DMS153 (cell line): Measurements from ENCODE around the gene SHOX.
"Not testable (repeated sequence)": the region's sequence is repeated elsewhere in the genome, so short reads cannot be mapped to it uniquely, and the experiment has no call there.

ENCODE experiments used
- DNase-seq: peaks from one replicate; lab custom pipeline; 2025; lab: John Stamatoyannopoulos, UW

SHOX gene

GRCh38 chrX:637660-638481 lies 7.3 kb downstream of the SHOX start:
- DNase-seq = no peak

DNA sequence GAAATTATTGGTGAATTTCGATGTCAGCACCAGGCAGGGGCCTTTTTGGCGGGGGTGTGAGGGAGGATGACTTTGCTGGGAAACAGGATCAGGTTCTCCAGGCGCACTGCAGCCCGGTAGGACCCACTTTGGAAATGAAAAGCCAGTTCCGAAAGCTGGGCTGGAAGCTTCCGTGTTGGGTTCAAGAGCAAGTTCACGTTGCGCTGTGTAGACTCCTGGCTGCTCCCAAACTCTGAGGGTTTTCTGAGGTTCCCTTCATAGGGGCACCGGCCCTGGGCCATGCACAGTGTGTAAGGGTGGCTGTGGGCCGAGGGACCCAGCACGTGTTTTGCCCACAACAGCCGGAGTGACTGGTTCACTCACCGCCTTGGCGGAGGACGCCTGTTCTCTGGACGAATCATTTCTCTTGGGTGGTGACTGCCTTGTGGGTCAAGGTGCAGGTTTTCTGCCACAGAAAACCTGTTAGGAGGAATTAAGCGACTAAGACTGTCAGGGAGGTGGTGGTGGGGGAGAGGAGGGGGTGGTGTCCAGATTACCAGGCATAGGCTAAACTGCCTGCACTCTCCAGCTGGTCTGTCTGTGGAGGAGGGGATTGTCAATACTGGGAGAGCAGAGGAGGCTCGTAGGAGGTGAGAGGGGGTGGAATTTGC lies 8.0 kb downstream of the SHOX start:
- no peak for DNase-seq

- no peak for DNase-seq
Observed at GRCh38 chrX:639151-639550, 8.6 kb downstream of the SHOX start.

GRCh38 chrX:640641-641040 lies 10.1 kb downstream of the SHOX start:
- DNase-seq = no peak

DNA sequence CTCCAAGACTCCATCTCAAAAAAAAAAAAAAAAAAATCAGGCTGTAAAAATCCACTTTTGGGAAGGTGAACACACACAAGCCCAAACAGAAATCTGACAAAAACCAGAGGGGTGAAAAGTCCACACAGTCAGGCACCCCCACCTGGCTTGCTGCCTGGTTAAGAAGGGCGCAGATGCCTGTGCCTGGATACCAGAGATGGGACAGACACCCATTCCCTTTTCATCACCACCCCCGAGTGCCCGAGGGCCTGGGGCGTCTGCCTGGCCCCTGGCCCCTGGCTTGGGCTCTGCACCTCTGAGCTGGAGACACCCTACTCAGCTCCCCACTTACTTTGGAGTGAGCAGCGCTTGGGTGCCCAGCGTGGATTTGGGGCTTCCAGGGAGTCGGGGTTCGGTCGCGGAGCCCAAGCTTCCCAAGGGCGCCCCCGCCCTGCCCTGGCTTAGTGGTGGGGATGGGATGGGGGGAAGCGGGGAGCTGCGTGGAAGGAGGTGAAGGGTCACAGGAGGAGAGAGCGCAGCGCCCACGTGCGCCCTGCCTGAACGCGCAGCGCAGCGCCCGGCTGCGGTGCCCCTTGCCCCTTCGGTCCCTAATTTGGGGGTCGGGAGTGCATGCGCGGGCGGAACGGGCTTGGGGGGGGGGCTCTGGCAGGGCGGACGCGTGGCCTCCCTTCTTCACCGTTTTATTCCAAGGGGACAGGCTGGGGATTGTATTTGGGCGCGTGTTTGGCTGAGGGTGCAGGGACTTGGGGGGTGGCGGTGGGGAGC lies 11.3 kb downstream of the SHOX start:
- DNase-seq = no peak

GRCh38 chrX:642436-643240 lies 12.0 kb downstream of the SHOX start:
- DNase-seq = no peak

- DNase-seq = no peak
Observed at GRCh38 chrX:643241-643595, 12.6 kb downstream of the SHOX start.

DNA sequence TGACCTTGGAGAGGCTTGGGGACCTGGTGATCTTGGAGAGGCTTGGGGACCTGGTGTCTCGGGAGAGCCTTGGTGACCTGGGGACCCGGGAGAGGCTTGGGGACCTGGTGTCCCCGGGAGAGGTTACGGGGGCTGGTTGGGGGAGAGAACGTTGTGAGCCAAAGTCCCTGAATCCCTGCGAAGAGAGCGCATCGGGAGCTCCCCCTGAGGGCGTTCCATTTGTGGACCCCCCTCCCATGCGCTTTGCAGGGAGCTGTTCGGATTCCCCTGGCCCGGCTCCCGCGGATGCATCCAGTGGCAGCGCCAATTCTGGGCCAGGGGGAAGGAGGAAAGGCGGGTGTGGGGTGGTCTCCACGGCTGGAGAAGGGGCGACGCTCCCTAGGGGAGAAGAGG lies 13.3 kb downstream of the SHOX start:
- no peak for DNase-seq

DNA sequence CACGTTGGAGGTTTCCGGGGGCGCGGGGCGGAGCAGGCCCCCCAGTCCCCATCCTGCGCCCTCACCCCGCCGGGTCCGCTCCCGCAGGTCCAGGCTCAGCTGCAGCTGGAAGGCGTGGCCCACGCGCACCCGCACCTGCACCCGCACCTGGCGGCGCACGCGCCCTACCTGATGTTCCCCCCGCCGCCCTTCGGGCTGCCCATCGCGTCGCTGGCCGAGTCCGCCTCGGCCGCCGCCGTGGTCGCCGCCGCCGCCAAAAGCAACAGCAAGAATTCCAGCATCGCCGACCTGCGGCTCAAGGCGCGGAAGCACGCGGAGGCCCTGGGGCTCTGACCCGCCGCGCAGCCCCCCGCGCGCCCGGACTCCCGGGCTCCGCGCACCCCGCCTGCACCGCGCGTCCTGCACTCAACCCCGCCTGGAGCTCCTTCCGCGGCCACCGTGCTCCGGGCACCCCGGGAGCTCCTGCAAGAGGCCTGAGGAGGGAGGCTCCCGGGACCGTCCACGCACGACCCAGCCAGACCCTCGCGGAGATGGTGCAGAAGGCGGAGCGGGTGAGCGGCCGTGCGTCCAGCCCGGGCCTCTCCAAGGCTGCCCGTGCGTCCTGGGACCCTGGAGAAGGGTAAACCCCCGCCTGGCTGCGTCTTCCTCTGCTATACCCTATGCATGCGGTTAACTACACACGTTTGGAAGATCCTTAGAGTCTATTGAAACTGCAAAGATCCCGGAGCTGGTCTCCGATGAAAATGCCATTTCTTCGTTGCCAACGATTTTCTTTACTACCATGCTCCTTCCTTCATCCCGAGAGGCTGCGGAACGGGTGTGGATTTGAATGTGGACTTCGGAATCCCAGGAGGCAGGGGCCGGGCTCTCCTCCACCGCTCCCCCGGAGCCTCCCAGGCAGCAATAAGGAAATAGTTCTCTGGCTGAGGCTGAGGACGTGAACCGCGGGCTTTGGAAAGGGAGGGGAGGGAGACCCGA lies 14.0 kb downstream of the SHOX start:
- DNase-seq = no peak

DNA sequence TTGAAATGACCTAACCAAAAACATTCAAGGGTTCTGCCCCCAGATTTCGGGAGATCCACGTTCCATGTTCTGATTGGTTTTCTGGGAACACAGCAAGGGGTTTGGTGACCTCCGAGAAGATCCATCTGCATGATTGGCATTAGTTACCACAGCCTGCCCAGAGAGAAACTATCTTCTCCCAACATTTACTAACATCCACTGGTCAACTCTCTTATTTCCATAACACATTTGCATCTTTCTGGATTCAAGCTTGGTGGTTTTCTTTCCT lies 15.6 kb downstream of the SHOX start:
- no peak for DNase-seq

GRCh38 chrX:646796-647195 lies 16.2 kb downstream of the SHOX start:
- no peak for DNase-seq

- DNase-seq = no peak
Observed at GRCh38 chrX:649166-649565, 18.6 kb downstream of the SHOX start.

DNA sequence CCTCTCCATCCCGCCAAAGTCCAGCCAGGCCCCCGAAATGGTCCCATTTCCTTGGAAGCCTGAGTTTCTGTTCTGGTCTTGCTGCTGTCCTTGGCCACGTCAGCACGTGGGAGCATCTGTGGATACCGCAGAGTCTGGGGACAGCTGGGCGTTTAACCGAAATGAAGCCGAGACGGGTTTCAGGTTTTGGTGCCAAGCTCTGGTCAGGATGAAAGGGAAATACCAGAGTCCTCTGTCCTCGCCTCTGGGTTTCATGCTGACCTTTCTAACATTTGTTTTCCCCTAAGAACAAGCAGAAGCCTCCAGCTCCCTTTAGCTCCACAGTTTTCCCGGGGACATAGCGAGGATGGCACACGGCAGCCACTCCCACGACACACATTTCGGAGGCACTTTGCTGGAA lies 19.7 kb downstream of the SHOX start:
- DNase-seq = no peak

GRCh38 chrX:650811-651210 lies 20.2 kb downstream of the SHOX start:
- DNase-seq = no peak

- not testable (repeated sequence) for DNase-seq
Observed at GRCh38 chrX:651922-652321, 21.3 kb downstream of the SHOX start.

GRCh38 chrX:652341-652741 lies 21.8 kb downstream of the SHOX start:
- no peak for DNase-seq

DNA sequence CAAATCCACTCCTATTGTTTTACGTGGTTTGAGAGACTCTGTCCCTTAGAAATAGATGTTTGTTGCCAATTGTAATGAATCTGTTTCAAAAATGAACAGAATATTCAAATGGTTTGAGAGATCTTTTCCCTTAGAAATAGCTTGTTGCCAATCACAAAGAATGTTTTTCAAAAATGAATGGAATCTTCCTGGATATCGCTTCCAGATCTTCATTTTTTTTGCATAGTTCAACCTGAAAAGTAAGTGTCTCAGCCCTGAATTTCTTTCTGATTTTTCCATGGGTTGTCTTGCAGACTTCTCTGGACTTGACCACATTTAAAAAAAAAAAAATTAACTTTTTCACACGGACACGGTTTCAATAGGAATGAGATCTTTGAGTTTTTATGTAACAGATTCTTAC lies 22.7 kb downstream of the SHOX start:
- DNase-seq = no peak

DNA sequence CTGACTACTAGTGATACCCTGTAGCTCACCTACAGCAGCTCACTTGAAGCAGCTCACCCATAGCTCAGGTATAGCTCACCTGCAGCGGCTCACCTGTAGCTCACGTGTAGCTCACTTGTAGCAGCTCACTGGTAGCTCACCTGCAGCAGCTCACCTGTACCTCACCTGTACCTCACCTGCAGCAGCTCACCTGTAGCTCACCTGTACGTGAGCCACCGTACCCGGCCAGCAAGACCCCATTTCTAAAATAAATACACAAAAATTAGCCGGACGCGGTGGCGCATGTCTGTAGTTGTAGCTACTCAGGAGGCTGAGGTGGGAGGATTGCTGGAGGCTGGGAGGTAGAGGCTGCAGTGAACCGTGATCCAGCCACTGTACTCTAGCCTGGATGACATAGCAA lies 30.6 kb downstream of the SHOX start:
- no peak for DNase-seq

DNA sequence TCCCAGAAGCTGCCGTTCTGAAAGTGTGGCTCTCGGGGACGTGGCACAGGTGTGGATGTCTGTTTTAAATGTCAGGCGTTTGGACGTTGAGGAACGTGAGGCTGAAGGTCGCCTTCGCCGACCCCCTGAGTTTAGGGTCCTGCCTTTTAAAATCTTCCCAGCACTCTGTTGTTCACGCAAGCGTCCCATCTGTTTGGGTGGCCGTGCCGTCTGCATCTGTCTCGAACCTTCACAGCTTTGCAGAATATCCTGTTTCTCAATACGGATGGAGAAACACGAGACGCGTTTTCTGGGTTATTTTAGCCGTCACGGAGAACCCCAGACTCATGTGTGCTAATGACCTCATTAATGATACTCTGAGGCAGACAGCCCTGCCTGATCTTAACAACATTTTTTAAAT lies 31.5 kb downstream of the SHOX start:
- no peak for DNase-seq

- DNase-seq = no peak
Observed at GRCh38 chrX:663841-664240, 33.2 kb downstream of the SHOX start.
